Transverse colon (tissue), 3 donors: ENCODE measurements around the gene ATP9B.

Experiments used
- CTCF ChIP-seq, 5 experiments: fragments of 200-600 bp in 3 of 5; fragments of 450-650 bp in 2 of 5; sonication (generic) in 3 of 5; IDR thresholded peaks; 1 replicate in 2 of 5; 2 replicates in 3 of 5; pipeline ENCODE4 v1.5.1; 2016 to 2017; ENCODE audit warnings: antibody characterized with exemption in 5 of 5, inconsistent platforms in 3 of 5, mild to moderate bottlenecking in 2 of 5, moderate library complexity in 1 of 5
- EP300 ChIP-seq: sonication (generic); formaldehyde crosslinking; IDR thresholded peaks from one replicate; pipeline ENCODE4 v1.6.1; 2017; ENCODE audit warnings: antibody characterized with exemption, low read depth
- POLR2A ChIP-seq: fragments of 450-650 bp; IDR thresholded peaks from one replicate; pipeline ENCODE4 v1.6.1; 2016; ENCODE audit warnings: antibody characterized with exemption, mild to moderate bottlenecking, moderate library complexity

DNA sequence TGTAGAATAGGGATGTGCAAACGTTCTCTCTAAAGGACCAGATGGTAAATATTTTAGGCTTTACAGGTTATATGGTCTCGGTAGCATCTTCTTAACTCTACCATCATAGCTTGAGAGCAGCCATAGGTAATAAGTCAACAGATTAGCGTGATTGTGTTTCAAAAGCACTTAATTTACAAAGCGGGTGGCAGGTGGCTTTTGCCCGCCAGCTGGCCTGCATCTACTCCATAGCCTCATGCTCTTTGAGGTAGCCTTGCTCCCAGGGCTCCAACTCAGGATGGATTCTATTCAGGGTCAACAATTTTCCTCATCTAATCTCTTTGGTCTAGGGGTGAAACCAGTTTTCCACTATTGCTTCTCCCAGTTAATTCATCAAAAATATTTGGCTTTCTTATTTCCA lies 5.0 kb upstream of the ATP9B start:
- no peak for TF ChIP-seq EP300
- no peak for TF ChIP-seq CTCF (IDR thresholded peaks at IDR 0.05)
- TF ChIP-seq POLR2A, result no peak
